WI38 (cell line): ENCODE measurements around the gene M1AP.

ENCODE experiments used
- H3K4me3 ChIP-seq: 2 replicates; pipeline ENCODE4 v1.5.1; 2011; ENCODE audit warnings: low read depth, mild to moderate bottlenecking, control low read depth, low read length
- TF ChIP-seq, protein P1 (sequence below): IDR thresholded peaks from 2 replicates; pipeline ENCODE4 v1.5.1; 2012; ENCODE audit warnings: low read depth, mild to moderate bottlenecking, control low read depth, low read length

Gene M1AP

DNA sequence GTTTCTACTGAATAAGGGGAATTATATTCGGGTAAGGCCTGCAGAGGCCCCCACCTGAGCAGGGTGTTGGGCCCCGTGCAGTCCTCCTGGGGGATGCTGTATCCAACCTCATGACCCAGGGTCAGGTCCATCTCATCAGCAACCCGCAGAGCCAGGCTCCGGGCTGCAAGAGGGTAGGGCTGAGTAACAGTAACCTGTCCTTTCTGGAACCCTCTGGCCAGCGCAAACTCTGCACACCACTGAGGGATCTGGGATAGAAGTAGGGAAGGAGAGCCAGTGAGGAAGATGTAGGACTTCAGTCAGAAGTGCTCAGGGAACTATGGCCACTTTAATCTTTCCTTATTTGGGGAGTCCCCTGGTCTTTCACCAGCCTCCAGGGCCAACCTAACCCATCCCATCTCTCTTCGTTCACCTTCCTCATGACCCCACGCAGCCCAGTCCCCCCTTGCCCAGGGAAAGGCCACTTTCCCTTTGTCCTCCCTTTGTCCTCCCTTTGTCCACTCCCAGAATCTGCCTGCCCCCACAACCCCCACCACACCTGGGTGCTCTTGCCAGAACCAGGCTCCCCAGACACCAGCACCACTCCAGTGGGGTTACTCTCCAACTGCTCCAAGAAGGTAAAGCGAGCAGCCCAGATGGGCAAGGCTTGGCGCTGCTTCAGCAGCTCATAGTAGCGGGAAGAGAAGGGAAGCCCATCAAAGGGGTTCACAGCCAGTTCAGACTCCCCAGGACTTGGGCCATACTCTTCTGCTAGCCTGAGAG lies 123.0 kb downstream of the M1AP start:
- H3K4me3 ChIP-seq: no peak overlapping the region
- TF ChIP-seq, protein P1, sequence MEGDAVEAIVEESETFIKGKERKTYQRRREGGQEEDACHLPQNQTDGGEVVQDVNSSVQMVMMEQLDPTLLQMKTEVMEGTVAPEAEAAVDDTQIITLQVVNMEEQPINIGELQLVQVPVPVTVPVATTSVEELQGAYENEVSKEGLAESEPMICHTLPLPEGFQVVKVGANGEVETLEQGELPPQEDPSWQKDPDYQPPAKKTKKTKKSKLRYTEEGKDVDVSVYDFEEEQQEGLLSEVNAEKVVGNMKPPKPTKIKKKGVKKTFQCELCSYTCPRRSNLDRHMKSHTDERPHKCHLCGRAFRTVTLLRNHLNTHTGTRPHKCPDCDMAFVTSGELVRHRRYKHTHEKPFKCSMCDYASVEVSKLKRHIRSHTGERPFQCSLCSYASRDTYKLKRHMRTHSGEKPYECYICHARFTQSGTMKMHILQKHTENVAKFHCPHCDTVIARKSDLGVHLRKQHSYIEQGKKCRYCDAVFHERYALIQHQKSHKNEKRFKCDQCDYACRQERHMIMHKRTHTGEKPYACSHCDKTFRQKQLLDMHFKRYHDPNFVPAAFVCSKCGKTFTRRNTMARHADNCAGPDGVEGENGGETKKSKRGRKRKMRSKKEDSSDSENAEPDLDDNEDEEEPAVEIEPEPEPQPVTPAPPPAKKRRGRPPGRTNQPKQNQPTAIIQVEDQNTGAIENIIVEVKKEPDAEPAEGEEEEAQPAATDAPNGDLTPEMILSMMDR: no peak

DNA sequence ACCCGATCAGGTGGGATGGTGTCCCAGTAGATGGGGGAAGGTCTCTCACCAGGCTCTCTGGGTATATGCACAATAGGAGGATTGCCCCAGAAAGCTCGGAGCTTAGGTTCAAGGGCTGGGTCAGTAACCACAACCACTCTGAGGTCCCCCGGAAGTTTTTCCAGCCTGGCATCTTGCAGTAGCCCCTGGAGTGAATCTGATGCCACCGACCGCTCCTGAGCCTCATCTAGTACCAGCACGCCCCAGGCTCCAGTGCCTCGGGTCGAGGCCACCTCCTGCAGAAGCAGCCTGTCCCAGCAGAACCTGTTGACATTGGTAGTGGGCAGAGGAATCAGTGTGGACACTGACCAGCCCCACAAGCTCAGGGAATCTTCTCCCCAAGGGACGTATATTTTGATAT lies 124.1 kb downstream of the M1AP start:
- TF ChIP-seq, protein P1: no peak
- H3K4me3 ChIP-seq: no peak overlapping the region

DNA sequence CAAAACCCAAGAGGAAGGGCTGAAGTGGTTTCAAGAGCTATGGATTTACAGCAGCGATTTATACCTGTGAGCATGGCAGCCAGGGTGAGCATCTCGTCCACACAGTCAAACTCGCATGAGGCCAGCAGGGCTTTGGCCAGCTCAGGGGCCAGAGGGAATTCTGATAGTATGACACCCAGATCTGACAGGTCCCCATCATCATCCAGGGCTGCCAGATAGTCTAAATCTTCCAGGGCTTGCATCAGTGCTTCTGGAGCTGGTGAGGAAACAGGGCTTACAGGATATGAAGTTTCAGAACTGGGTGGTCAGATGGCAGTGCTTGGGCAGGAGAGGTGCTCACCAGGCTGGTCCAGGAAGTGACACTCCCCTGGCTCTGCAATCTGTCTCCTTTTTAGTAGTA lies 125.6 kb downstream of the M1AP start:
- TF ChIP-seq, protein P1: no peak
- no peak overlapping the region for H3K4me3 ChIP-seq

DNA sequence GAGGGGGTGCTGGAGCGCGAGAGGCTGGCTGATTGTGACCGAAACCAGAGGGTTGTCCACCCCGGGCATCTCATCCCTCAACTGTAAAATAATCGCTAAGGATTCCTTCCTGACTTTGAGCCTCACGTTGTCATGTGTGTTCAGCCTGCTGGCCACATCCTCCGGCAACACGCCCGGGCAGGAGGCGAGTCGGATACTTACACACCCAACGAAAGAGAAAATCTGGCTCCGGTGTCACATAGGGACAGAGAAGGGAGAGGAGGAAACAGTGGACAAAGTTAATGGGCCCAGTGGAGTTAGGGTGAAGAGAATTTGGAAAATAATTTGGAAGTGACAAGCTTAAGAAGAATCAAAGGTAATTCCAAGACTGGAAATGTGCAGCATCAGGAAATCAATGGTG lies 131.5 kb downstream of the M1AP start:
- H3K4me3 ChIP-seq: no peak overlapping the region
- TF ChIP-seq, protein P1: no peak

DNA sequence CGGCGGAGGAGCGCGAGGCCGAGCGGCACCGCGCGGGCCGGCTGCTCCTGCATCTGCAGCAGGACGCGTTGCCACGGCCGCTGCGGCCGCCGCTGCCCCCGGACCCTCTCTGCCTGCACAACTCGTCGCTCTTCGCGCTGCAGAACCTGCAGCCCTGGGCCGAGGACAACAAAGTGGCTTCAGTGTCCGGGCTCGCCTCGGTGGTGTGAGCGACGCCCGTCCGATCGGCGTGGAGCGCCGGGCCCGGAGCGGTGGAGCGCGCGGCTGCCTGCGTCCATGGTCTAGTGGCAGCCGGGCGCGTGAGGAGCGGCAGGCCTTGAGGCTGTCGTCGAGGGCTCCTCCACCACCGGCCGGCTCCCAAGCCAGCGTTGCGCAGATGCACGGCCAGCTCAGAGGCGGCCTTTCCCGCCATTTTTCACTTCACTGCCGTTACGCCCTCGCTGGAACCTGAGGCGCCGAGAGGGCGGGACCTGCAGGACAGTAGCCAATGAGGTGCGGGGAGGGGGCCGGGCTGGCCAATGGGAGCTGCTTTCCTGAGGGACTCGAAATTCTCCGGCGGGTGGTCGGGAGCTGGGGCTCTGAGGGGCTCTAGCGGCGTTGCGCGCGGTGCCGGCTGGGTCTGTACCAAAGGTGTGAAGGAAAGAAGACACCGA lies 132.0 kb downstream of the M1AP start:
- TF ChIP-seq, protein P1: no peak
- no peak overlapping the region for H3K4me3 ChIP-seq

DNA sequence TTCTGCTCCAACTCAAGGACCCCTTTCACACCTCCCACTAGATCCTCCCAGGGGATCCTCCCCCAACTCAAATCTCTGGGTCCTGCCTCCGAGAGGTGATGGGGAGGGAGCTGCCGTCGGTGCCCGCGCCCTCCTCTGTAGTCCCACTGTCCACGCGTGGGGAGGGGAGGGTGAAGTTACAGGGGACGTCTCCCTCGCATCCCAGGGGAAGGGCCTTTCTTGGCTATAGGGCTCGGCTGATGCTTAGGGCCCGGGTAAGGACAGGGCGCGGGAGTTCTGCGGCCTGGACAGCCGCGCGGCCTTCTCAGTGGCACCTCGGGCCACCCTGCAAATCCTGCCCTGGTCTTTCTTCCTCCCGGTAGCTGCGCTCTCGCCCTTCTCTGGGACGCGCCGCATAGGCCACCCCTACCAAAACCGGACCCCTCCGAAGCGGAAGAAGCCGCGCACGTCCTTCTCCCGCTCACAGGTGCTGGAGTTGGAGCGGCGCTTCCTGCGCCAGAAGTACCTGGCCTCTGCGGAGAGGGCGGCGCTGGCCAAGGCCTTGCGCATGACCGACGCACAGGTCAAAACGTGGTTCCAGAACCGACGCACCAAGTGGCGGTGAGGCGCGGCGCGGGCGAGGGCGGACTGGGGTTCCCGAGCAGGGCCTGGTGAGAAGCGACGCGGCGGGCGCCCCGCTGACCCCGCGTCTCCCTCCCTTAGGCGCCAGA lies 132.7 kb downstream of the M1AP start:
- H3K4me3 ChIP-seq: no peak overlapping the region

More for the DNA sequence above, 132.7 kb downstream of the M1AP start:
- TF ChIP-seq, protein P1: no peak
